Stomach (tissue), 4 donors: Measurements from ENCODE around the gene TMEM169.

Experiments
- EP300 ChIP-seq: sonication (generic); formaldehyde crosslinking; IDR thresholded peaks from one replicate; pipeline ENCODE4 v1.6.1; 2017; ENCODE audit warnings: antibody characterized with exemption
- POLR2A ChIP-seq, 4 donors: fragments of 450-650 bp; IDR thresholded peaks; one replicate each; pipeline ENCODE4 v1.6.1; 2016; ENCODE audit warnings: antibody characterized with exemption in 4 of 4, control low read depth in 2 of 4, mild to moderate bottlenecking in 1 of 4, moderate library complexity in 1 of 4
- POLR2AphosphoS5 ChIP-seq, 3 donors: sonication (generic); formaldehyde crosslinking; IDR thresholded peaks; one replicate each; pipeline ENCODE4 v1.6.1; 2016; ENCODE audit warnings: antibody characterized with exemption in 3 of 3
- TF ChIP-seq, protein P1 (sequence below), 7 experiments: fragments of 450-650 bp in 4 of 7; fragments of 200-600 bp in 3 of 7; sonication (generic) in 3 of 7; IDR thresholded peaks; one replicate each; pipeline ENCODE4 v1.5.1; 2016 to 2019; ENCODE audit warnings: antibody characterized with exemption in 7 of 7, control low read depth in 2 of 7, mild to moderate bottlenecking in 1 of 7

DNA sequence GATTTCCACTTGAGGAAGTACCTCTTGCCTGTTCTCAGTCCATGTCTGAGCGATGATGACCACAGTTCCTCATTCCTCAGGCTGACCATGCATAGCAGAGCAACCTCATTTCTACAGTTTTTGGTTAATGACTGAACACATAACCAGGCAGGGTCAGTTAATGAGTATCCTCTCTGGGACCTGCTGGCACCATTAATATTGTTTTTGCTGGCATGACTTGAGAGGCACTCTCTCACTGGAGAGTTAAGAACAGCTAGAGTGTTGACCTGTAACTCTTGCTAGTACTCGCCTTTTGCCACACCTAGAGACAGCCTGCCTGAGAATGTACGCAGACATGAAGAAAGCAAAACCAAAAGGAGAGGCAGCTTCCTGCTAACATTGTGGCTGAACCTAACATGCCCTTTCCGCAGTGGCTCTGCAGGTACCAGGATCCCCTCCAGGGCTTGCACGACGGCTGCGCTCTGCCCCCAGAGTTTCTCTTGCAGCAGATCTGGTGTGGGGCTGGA is 24.0 kb upstream of the TMEM169 start:
- TF ChIP-seq, protein P1, sequence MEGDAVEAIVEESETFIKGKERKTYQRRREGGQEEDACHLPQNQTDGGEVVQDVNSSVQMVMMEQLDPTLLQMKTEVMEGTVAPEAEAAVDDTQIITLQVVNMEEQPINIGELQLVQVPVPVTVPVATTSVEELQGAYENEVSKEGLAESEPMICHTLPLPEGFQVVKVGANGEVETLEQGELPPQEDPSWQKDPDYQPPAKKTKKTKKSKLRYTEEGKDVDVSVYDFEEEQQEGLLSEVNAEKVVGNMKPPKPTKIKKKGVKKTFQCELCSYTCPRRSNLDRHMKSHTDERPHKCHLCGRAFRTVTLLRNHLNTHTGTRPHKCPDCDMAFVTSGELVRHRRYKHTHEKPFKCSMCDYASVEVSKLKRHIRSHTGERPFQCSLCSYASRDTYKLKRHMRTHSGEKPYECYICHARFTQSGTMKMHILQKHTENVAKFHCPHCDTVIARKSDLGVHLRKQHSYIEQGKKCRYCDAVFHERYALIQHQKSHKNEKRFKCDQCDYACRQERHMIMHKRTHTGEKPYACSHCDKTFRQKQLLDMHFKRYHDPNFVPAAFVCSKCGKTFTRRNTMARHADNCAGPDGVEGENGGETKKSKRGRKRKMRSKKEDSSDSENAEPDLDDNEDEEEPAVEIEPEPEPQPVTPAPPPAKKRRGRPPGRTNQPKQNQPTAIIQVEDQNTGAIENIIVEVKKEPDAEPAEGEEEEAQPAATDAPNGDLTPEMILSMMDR (IDR thresholded peaks at IDR 0.05) = no peak
- peak in 1 of 3 donors; percentile 36 for TF ChIP-seq POLR2AphosphoS5 (IDR thresholded peaks at IDR 0.05)
- TF ChIP-seq POLR2A (IDR thresholded peaks at IDR 0.05) = no peak
- TF ChIP-seq EP300 = no peak
